SH-SY5Y (cell line): ENCODE measurements around the gene ITPKA.

Experiments
- GATA2 ChIP-seq: IDR thresholded peaks from 2 replicates; pipeline ENCODE4 v1.6.1; 2011; ENCODE audit warnings: mild to moderate bottlenecking, low read depth, low read length
- GATA3 ChIP-seq: IDR thresholded peaks from 2 replicates; pipeline ENCODE4 v1.6.1; 2011; ENCODE audit warnings: low read depth, mild to moderate bottlenecking, low read length, moderate library complexity

- no peak for TF ChIP-seq GATA3
- TF ChIP-seq GATA2 = no peak
Measured at GRCh38 chr15:41462084-41462795, 31.4 kb upstream of the ITPKA start.
